GM21786 (cell line): Measurements from ENCODE around the gene IGF2BP2.

Experiments
- ATAC-seq: cut with Tn5 transposase; IDR thresholded peaks from one replicate; pipeline ENCODE4 v1.9.1; 2021; ENCODE audit not compliant: unreplicated experiment

IGF2BP2 gene

DNA sequence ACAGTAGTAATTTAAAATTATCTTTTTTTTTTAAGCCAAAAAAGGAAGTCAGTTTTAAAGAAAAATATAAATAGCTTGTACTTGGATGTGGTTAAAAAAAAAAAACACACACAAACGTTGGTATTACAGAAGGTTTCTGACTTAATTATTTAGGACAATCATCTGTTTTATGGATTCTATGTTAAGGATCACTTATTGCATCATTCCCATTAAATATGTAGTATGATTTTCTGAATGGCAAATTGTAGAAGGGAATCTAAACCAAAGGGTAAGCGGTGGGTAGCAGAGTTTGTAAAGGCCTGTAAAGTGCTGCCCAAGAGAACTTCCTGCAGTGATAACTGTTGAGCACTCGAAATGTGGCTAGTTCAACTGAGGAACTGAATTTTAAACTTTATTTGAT is 230.8 kb downstream of the IGF2BP2 start:
- ATAC-seq, result no peak
